Measurements from ENCODE around the gene HOXB2. TPM values are rescaled to one million over a fixed set of nuclear protein-coding genes. Genes with fewer than 3 reads are reported as not detected.

Gene HOXB2
- total and polyA plus RNA-seq, 2 experiments from 2014 or later: not detected

DNA sequence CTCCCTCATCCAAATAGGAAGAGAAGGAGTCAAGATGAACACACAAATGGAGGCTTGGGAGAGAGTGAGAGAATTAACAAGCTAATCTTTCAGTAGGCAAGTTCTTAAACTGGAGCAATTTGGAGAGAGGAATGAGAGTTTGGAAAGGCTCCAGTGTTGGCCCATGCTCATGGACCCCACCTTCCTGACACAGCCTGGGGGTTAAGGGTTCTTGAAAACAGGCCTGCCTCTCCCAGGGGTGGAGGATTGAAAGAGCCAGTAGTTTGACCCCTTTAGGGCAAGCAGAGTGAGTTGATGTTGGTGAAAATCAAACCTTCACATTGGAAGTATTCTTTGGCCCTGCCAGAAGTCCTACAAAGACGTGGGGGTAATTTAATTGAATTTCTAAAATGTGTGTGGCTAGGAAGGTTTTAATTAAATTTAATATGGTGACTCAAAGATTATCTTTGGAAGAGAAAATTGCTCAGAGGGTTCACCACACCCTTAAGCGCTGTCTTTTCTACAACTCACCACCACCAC is 39.4 kb upstream of the HOXB2 start:
- Mint-ChIP-seq H3K4me1 (peaks cover 32% of the 10 kb centered on the region), H3K27me3 (ENCODE audit: insufficient read depth, low read depth, poor library complexity) (peaks cover 100% of the 10 kb centered on the region), H3K4me3 (no peak overlapping the region; the same call in 2 of the 3 replicates), H3K36me3 (ENCODE audit: low read depth) (no peaks in the 10 kb centered on the region), H3K9me3 (peaks cover 5% of the 10 kb centered on the region), H3K27ac (no peak overlapping the region)
- H3K27me3 ChIP-seq (ENCODE audit: insufficient read depth): peaks cover 100% of the 10 kb centered on the region
- H3K79me2 ChIP-seq (replicated peaks; ENCODE audit: insufficient read depth): no peaks in the 10 kb centered on the region
- peaks cover 84% of the 10 kb centered on the region for H4K20me1 ChIP-seq (replicated peaks; ENCODE audit: insufficient read depth)
- H3K9me2 ChIP-seq (ENCODE audit: insufficient read depth): no peaks in the 10 kb centered on the region
- DNase-seq (ENCODE audit: low spot score) (no peak), ATAC-seq (no peak)
- H3K4me2 ChIP-seq: no peak overlapping the region; the same call in 1 of the 2 replicates
- H3K4me1 ChIP-seq (ENCODE audit: insufficient read depth): peaks cover 65% of the 10 kb centered on the region
- H2AFZ ChIP-seq: no peak overlapping the region
- no peaks in the 10 kb centered on the region for H3K36me3 ChIP-seq (ENCODE audit: insufficient read depth)
- H3F3A ChIP-seq (replicated peaks; ENCODE audit: low read depth): peaks cover 68% of the 10 kb centered on the region
- H3K27ac ChIP-seq (ENCODE audit: low read depth): no peak overlapping the region
- TF ChIP-seq EZH2 (IDR thresholded peaks at IDR 0.05; ENCODE audit: low read depth, unreplicated experiment) (peak; percentile 75), REST (IDR thresholded peaks at IDR 0.05; ENCODE audit: unreplicated experiment) (no peak)
- no peak overlapping the region for H3K4me3 ChIP-seq

GRCh38 chr17:48583708-48584222 is 38.9 kb upstream of the HOXB2 start:
- peaks cover 100% of the 10 kb centered on the region for H3K27me3 ChIP-seq (ENCODE audit: insufficient read depth)
- Mint-ChIP-seq H3K4me3 (no peak overlapping the region; the same call in 2 of the 3 replicates), H3K9me3 (peaks cover 10% of the 10 kb centered on the region), H3K4me1 (peaks cover 35% of the 10 kb centered on the region), H3K36me3 (ENCODE audit: low read depth) (no peaks in the 10 kb centered on the region), H3K27me3 (ENCODE audit: insufficient read depth, low read depth, poor library complexity) (peaks cover 100% of the 10 kb centered on the region), H3K27ac (no peak overlapping the region)
- DNase-seq (ENCODE audit: low spot score) (no peak), ATAC-seq (no peak)
- no peak overlapping the region for H3K4me2 ChIP-seq
- H3K27ac ChIP-seq (ENCODE audit: low read depth): no peak overlapping the region
- no peaks in the 10 kb centered on the region for H3K79me2 ChIP-seq (replicated peaks; ENCODE audit: insufficient read depth)
- H3K4me1 ChIP-seq (ENCODE audit: insufficient read depth): peaks cover 60% of the 10 kb centered on the region
- no peaks in the 10 kb centered on the region for H3K36me3 ChIP-seq (ENCODE audit: insufficient read depth)
- H3K4me3 ChIP-seq: no peak overlapping the region
- H4K20me1 ChIP-seq (replicated peaks; ENCODE audit: insufficient read depth): peaks cover 84% of the 10 kb centered on the region
- H2AFZ ChIP-seq: no peak overlapping the region
- no peaks in the 10 kb centered on the region for H3K9me2 ChIP-seq (ENCODE audit: insufficient read depth)
- H3F3A ChIP-seq (replicated peaks; ENCODE audit: low read depth): peaks cover 68% of the 10 kb centered on the region
- TF ChIP-seq EZH2phosphoT487 (IDR thresholded peaks at IDR 0.05; ENCODE audit: unreplicated experiment) (no peak), EZH2 (IDR thresholded peaks at IDR 0.05; ENCODE audit: low read depth, unreplicated experiment) (no peak), STAT1 (IDR thresholded peaks at IDR 0.05; ENCODE audit: unreplicated experiment) (no peak), ZNF114 (CRISPR knock-in tag; IDR thresholded peaks at IDR 0.05) (no peak)
- TF ChIP-seq, protein P1, sequence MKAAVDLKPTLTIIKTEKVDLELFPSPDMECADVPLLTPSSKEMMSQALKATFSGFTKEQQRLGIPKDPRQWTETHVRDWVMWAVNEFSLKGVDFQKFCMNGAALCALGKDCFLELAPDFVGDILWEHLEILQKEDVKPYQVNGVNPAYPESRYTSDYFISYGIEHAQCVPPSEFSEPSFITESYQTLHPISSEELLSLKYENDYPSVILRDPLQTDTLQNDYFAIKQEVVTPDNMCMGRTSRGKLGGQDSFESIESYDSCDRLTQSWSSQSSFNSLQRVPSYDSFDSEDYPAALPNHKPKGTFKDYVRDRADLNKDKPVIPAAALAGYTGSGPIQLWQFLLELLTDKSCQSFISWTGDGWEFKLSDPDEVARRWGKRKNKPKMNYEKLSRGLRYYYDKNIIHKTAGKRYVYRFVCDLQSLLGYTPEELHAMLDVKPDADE (IDR thresholded peaks at IDR 0.05): no peak
- TF ChIP-seq, protein P2, sequence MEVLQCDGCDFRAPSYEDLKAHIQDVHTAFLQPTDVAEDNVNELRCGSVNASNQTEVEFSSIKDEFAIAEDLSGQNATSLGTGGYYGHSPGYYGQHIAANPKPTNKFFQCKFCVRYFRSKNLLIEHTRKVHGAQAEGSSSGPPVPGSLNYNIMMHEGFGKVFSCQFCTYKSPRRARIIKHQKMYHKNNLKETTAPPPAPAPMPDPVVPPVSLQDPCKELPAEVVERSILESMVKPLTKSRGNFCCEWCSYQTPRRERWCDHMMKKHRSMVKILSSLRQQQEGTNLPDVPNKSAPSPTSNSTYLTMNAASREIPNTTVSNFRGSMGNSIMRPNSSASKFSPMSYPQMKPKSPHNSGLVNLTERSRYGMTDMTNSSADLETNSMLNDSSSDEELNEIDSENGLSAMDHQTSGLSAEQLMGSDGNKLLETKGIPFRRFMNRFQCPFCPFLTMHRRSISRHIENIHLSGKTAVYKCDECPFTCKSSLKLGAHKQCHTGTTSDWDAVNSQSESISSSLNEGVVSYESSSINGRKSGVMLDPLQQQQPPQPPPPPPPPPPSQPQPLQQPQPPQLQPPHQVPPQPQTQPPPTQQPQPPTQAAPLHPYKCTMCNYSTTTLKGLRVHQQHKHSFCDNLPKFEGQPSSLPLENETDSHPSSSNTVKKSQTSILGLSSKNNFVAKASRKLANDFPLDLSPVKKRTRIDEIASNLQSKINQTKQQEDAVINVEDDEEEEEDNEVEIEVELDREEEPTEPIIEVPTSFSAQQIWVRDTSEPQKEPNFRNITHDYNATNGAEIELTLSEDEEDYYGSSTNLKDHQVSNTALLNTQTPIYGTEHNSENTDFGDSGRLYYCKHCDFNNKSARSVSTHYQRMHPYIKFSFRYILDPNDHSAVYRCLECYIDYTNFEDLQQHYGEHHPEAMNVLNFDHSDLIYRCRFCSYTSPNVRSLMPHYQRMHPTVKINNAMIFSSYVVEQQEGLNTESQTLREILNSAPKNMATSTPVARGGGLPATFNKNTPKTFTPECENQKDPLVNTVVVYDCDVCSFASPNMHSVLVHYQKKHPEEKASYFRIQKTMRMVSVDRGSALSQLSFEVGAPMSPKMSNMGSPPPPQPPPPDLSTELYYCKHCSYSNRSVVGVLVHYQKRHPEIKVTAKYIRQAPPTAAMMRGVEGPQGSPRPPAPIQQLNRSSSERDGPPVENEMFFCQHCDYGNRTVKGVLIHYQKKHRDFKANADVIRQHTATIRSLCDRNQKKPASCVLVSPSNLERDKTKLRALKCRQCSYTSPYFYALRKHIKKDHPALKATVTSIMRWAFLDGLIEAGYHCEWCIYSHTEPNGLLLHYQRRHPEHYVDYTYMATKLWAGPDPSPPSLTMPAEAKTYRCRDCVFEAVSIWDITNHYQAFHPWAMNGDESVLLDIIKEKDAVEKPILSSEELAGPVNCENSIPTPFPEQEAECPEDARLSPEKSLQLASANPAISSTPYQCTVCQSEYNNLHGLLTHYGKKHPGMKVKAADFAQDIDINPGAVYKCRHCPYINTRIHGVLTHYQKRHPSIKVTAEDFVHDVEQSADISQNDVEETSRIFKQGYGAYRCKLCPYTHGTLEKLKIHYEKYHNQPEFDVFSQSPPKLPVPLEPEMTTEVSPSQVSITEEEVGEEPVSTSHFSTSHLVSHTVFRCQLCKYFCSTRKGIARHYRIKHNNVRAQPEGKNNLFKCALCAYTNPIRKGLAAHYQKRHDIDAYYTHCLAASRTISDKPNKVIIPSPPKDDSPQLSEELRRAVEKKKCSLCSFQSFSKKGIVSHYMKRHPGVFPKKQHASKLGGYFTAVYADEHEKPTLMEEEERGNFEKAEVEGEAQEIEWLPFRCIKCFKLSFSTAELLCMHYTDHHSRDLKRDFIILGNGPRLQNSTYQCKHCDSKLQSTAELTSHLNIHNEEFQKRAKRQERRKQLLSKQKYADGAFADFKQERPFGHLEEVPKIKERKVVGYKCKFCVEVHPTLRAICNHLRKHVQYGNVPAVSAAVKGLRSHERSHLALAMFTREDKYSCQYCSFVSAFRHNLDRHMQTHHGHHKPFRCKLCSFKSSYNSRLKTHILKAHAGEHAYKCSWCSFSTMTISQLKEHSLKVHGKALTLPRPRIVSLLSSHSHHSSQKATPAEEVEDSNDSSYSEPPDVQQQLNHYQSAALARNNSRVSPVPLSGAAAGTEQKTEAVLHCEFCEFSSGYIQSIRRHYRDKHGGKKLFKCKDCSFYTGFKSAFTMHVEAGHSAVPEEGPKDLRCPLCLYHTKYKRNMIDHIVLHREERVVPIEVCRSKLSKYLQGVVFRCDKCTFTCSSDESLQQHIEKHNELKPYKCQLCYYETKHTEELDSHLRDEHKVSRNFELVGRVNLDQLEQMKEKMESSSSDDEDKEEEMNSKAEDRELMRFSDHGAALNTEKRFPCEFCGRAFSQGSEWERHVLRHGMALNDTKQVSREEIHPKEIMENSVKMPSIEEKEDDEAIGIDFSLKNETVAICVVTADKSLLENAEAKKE (CRISPR knock-in tag; IDR thresholded peaks at IDR 0.05): no peak

Data from GM23338 (cell line).